Panc1 (cell line): ENCODE measurements around the gene MGRN1.

Experiments used
- POLR2AphosphoS5 ChIP-seq: IDR thresholded peaks from 2 replicates; pipeline ENCODE4 v1.6.1; 2012; ENCODE audit warnings: mild to moderate bottlenecking, low read depth, low read length, moderate library complexity
- SIN3A ChIP-seq: IDR thresholded peaks from 2 replicates; pipeline ENCODE4 v1.6.1; 2012; ENCODE audit warnings: low read depth, mild to moderate bottlenecking, low read length, moderate library complexity, borderline replicate concordance; ENCODE audit not compliant: insufficient read depth
- TF ChIP-seq, protein P1 (sequence below): fragments of 450-650 bp; IDR thresholded peaks from 2 replicates; pipeline ENCODE4 v1.5.1; 2017; ENCODE audit warnings: mild to moderate bottlenecking
- TF ChIP-seq, protein P2 (sequence below), 2 experiments: IDR thresholded peaks; 2 replicates each; pipeline ENCODE4 v1.6.1; 2011 to 2012; ENCODE audit warnings: low read depth in 2 of 2, control low read depth in 1 of 2, low read length in 1 of 2, mild to moderate bottlenecking in 1 of 2, moderate library complexity in 1 of 2; ENCODE audit not compliant: insufficient read depth in 1 of 2

- TF ChIP-seq, protein P1, sequence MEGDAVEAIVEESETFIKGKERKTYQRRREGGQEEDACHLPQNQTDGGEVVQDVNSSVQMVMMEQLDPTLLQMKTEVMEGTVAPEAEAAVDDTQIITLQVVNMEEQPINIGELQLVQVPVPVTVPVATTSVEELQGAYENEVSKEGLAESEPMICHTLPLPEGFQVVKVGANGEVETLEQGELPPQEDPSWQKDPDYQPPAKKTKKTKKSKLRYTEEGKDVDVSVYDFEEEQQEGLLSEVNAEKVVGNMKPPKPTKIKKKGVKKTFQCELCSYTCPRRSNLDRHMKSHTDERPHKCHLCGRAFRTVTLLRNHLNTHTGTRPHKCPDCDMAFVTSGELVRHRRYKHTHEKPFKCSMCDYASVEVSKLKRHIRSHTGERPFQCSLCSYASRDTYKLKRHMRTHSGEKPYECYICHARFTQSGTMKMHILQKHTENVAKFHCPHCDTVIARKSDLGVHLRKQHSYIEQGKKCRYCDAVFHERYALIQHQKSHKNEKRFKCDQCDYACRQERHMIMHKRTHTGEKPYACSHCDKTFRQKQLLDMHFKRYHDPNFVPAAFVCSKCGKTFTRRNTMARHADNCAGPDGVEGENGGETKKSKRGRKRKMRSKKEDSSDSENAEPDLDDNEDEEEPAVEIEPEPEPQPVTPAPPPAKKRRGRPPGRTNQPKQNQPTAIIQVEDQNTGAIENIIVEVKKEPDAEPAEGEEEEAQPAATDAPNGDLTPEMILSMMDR = no peak; the same call in 1 of the 2 replicates
- TF ChIP-seq, protein P2, sequence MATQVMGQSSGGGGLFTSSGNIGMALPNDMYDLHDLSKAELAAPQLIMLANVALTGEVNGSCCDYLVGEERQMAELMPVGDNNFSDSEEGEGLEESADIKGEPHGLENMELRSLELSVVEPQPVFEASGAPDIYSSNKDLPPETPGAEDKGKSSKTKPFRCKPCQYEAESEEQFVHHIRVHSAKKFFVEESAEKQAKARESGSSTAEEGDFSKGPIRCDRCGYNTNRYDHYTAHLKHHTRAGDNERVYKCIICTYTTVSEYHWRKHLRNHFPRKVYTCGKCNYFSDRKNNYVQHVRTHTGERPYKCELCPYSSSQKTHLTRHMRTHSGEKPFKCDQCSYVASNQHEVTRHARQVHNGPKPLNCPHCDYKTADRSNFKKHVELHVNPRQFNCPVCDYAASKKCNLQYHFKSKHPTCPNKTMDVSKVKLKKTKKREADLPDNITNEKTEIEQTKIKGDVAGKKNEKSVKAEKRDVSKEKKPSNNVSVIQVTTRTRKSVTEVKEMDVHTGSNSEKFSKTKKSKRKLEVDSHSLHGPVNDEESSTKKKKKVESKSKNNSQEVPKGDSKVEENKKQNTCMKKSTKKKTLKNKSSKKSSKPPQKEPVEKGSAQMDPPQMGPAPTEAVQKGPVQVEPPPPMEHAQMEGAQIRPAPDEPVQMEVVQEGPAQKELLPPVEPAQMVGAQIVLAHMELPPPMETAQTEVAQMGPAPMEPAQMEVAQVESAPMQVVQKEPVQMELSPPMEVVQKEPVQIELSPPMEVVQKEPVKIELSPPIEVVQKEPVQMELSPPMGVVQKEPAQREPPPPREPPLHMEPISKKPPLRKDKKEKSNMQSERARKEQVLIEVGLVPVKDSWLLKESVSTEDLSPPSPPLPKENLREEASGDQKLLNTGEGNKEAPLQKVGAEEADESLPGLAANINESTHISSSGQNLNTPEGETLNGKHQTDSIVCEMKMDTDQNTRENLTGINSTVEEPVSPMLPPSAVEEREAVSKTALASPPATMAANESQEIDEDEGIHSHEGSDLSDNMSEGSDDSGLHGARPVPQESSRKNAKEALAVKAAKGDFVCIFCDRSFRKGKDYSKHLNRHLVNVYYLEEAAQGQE (IDR thresholded peaks at IDR 0.05; ENCODE audit: insufficient read depth in 1 of 2, low read depth in 2 of 2, low read length in 1 of 2) = no peak
- TF ChIP-seq SIN3A (no peak), POLR2AphosphoS5 (no peak)
These were observed 58.1 kb downstream of the MGRN1 start for GRCh38 chr16:4682616-4683254.
